Measurements from ENCODE around the gene RNF32. TPM values are rescaled to one million over a fixed set of nuclear protein-coding genes. Genes with fewer than 3 reads are reported as not detected.

Gene RNF32
- total and polyA plus RNA-seq, 4 donors: 1.5 to 3.9 (median 3.1) TPM

GRCh38 chr7:156725936-156726335, 85.4 kb downstream of the RNF32 start:
- H3K27ac ChIP-seq (ENCODE audit: low read depth in 1 of 2, low read length in 1 of 2): no peak overlapping the region
- peaks cover 0 to 57% (median 4%) of the 10 kb centered on the region in 5 donors for H3K4me1 ChIP-seq (ENCODE audit: control insufficient read depth in 5 of 5, insufficient read depth in 5 of 5, low read length in 5 of 5)
- no peak for TF ChIP-seq CTCF (IDR thresholded peaks at IDR 0.05; ENCODE audit: control extremely low read depth, extremely low read depth)
- no peaks in the 10 kb centered on the region for H3K9me3 ChIP-seq (ENCODE audit: control insufficient read depth in 4 of 4, insufficient read depth in 3 of 4, low read length in 3 of 4)
- ATAC-seq (ENCODE audit: insufficient read depth, low FRiP score) (no peak), DNase-seq (peak in 2 of 3 donors; percentile 72 to 81)
- H3K27me3 ChIP-seq (ENCODE audit: control insufficient read depth in 3 of 3, insufficient read depth in 3 of 3, low read length in 2 of 3): no peaks in the 10 kb centered on the region
- H3K4me3 ChIP-seq: no peak overlapping the region
- H3K36me3 ChIP-seq (ENCODE audit: control insufficient read depth in 4 of 4, insufficient read depth in 4 of 4, low read length in 4 of 4): peaks cover 0 to 3% (median 0%) of the 10 kb centered on the region in 4 donors
- H3K9ac ChIP-seq (ENCODE audit: insufficient read depth in 1 of 2, low read length in 2 of 2): no peak overlapping the region
